Stimulated activated CD4-positive, alpha-beta T cell treated with anti-CD3 and anti-CD28 coated beads, Interleukin-15, amount 100 ng/mL, for 1 hour (primary cell): Measurements from ENCODE around the gene NPTXR.
"Not testable (repeated sequence)": the region's sequence is repeated elsewhere in the genome, so short reads cannot be mapped to it uniquely, and the experiment has no call there.

ENCODE experiments used
- DNase-seq, 2 donors: peaks; one replicate each; pipeline ENCODE4 v3.0.0-alpha.2; 2020; ENCODE audit warnings: low read depth in 1 of 2, low spot score in 1 of 2

NPTXR gene

DNA sequence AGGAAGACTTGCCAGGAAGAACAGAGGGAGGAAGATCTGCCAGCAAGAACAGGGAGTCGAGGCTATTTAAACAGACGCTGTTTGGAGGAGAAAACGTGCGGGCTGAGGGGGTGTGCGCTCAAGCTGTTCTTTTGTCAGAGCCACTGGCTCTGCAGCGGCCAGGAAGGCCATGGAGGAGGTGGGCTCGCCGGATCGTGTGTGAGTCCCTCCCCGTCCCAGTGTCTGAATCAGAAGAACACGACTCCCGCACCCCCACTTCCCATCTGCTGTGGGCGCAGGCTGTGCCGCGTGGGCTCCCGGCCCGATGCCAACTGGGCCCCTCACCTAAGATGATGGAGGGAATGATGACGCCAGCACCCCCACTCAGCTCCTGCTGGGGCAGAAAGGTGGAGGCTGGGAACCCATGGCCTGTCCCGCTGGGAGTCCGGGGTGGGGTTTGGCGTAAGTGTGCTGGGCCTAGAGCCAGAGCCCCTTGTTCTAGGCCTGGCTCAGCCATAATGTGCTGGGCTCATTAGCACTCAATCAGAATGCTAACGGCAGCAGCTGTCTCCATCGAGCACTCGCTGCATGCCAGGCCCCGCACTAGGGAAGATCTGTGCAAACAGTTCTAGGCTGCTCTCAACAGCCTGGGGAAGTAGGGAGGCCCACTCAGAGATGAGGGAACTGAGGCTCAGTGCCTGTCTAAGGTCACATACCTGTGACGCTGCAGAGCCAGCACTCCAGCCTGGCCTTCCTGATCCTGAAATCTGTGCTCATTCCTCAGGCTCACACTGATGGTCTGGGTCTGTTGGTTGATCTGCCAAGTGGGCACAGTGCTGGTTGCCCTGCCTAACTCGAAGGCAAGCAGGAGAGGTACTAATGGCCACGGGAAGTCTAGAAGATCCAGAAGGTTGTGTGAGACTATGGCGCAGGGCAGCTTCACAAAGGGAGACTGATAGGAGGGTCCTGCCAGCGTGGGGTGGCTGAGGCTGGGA is 11.5 kb downstream of the NPTXR start:
- DNase-seq, result no peak

DNA sequence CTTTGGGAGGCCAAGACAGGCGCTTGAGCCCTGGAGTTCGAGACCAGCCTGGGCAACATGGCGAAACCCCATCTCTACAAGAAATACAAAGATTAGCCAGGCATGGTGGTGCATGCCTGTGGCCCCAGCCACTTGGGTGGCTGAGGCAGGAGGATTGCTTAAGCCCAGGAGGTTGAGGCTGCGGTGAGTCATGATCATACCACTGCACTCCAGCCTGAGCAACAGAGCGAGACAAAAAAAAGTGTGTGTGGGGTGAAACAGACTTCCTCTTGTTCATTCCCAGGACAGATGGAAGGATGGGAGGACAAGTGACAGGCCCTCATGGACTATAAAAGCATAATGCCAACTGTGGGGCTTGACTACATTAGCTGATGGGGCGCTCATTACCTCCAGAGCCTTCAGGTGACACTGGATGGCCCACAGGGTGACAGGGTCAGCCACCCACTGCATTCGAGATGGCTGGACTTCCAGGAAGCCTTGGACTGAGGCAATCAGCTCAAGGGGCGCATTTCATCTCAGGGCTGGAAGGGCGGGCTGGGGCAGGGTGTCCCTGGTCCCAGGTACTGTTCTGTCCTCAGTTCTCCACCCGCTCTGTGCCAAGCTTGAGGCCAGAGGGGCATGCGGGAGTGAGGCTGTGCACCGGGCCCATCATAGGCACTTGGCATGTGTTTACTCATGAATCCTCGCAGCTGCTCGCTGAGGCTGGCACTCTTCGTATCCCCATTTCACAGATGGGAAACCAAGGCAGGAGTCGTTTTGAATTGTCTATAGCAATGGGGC is 12.5 kb downstream of the NPTXR start:
- no peak for DNase-seq

- DNase-seq, result no peak
These were observed 13.1 kb downstream of the NPTXR start for GRCh38 chr22:38830845-38831108.

DNA sequence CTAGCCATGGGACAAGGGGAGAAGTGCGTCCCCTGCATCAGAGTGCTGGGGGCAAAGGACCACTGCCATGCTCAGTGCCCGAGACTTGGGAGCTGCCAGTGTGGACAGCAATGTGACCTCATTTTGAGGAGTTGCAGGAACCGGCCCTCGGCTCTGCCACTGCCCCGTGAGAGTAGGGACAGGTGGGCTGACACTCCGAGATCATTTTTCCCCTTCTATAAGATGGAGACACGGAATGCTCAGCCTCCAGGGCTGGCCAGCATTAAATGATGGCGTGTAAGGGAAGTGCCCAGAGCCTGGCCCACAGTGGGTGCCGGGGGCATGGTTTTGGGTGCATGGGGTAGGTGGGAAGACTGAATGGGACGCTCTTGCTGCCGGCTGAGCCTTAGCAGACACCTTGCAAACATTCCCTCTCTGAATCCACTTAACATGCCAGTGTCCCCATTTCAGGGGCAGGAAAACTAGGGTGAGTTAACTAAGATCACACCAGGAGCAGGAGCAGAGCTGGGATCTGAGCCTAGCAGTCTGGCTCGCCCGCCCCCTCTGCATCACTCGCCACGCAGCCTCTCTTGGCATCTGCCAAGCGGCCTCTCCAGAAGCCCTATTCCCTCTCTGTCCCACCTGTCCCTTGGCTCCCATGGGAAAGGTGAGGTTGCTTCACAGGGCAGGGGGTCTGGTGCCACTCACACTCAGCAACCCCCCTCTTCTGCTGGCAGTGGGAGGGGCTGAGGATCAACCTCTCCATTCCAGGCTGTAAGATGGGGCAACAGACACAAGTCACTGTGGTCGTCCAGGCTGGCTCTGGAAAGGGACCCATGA is 13.6 kb downstream of the NPTXR start:
- DNase-seq, result no peak

GRCh38 chr22:38829485-38829884 is 14.3 kb downstream of the NPTXR start:
- DNase-seq, result no peak

GRCh38 chr22:38828616-38829205 is 15.1 kb downstream of the NPTXR start:
- DNase-seq, result no peak

DNA sequence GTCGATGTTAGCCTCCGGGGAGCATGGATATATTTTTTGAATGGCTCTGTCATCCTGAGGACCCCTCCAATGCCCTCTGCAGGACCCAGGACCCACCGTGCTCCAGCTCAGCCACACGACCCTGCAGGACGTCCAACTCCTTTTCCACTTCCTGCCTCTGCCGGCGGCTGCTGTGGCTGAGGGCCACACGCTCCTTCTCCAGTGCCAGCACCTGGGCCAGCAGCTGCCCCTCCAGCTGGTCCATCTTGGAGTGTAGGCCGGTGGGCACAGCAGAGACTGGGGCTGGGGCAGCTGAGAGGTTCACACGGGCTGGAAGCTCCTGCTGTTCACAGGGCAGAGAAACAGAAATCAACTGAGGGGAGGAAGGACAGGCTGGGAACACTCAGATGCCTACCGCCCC is 15.6 kb downstream of the NPTXR start:
- DNase-seq, result no peak

DNA sequence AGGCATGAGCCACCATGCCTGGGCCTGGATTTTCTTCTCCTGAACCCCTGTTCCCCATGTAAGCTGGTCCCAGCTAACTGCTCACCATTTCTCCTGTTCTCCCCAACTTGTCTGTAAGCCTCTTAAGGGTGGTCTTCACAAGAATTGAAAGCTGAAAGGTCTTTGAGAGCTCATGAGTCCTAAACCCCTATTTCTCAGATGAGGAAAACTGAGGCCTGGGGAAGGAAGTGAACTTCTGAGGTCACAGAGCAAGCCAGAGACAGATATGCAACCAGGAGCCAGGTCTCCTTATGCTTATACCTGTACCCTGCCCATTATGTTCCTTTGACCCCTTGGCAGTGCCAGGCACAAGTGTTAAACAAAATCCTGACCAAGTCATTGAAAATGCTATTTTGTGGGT is 16.3 kb downstream of the NPTXR start:
- DNase-seq, result no peak

GRCh38 chr22:38826801-38827200 is 17.0 kb downstream of the NPTXR start:
- no peak for DNase-seq

DNA sequence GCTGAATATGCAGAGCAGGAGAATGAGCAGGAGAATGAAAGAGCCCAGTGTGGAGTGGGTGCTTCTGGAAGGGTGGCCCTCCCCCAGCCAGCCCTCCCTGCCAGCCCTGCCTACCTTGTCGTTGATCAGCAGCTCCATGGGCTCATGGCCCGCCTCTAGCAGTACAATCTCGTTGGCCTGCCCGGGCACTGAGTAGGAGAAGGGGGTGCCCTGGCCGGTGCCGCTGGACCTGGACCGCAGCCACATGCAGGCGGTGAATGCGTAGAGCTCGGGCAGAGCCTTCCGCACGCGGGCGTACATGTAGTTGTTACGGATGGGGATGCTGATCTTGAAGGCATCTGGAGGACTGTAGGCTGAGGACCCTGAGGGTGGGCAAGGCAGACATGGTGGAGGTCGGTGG is 17.4 kb downstream of the NPTXR start:
- DNase-seq, result no peak

- DNase-seq, result no peak
These were observed 19.2 kb downstream of the NPTXR start for GRCh38 chr22:38824585-38824984.

DNA sequence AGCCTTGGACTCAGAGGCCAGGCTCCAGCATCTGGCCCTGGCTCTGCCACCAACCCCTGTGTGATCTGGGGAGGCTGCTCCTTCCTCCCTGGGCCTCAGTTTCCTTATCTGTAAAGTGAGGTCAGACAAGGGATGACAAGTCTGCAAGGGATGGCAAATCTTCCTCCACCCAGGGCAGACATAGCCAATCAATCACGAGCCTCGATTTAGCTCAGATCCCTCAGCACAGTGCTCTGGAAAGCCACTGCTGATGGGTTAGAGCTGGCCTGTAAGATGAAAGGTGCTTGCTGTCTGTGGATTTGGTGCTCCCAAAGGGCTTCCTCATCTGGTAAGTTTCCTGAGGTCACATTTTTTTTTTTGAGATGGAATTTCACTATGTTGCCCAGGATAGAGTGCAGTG is 20.2 kb downstream of the NPTXR start:
- no peak for DNase-seq

GRCh38 chr22:38823076-38823475 is 20.8 kb downstream of the NPTXR start:
- no peak for DNase-seq

DNA sequence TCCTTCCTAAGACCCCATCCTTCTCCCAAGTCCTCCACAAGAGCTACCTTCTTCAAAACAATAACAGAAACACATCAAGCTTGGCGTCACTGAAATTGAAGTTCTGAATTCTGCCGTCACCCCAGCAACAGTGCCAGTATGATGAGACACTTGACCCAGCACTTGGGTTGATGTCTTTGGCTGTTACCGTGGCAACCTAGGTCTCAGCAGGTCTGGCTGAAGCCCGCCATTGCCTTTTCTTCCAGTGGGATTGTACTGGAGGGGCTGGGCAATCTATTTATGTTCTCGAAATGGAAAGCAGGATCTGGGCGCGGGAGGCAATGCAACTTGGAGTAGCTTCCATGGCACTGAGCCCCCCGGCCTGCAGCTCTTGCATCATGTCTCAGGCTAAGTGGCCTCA is 23.8 kb downstream of the NPTXR start:
- no peak for DNase-seq

GRCh38 chr22:38819387-38819940 is 24.4 kb downstream of the NPTXR start:
- DNase-seq, result no peak

GRCh38 chr22:38817196-38817595 is 26.6 kb downstream of the NPTXR start:
- DNase-seq, result no peak

GRCh38 chr22:38815842-38816241 is 28.0 kb downstream of the NPTXR start:
- DNase-seq, result no peak

GRCh38 chr22:38811241-38811640 is 32.6 kb downstream of the NPTXR start:
- DNase-seq, result no peak

DNA sequence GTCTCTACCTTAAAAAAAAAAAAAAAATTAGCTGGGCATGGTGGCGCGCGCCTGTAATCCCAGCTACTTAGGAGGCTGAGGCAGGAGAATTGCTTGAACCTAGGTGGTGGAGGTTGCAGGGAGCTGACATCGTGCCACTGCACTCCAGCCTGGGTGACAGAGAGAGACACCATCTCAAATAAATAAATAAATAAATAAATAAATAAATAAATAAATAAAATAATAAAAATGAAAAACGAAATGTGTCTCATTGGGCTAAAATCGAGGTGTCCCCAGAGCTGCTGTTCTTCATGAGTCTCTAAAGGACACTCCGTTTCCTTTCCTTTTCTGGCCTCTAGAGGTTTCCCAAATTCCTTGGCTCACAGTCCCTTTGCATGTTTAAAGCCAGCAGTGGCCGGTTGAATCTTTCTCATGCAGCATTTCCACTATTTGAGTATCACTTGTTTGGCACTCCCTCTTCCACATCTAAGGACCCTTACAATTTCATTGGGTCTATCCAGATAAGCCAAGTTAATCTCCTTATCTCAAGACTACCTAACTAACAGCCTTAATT is 38.7 kb downstream of the NPTXR start:
- not testable (repeated sequence) for DNase-seq

DNA sequence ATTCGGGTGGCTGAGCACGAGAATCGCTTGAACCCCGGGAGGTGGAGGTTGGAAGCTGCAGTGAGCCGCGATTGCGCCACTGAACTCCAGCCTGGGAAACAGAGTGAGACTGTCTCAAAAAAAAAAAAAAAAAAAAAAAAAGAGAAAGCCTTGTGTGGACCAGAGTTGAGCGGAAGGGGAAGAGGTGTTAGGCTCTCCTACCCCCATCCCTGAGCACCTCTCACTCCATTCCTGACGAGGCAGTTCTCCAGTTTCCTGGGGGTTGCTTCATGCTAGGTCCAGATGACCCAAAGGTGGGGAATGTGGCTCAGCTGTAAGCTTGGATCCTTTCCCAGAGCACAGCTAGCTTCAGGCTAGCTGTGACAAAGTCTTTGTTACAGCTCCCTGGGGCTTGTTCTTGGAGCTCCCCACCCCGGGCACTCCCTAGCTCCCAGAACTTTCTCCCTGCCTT is 41.1 kb downstream of the NPTXR start:
- DNase-seq, result no peak
